HepG2 (cell line): Measurements from ENCODE around the gene WDR82. TPM values are rescaled to one million over a fixed set of nuclear protein-coding genes. Genes with fewer than 3 reads are reported as not detected.

Experiments
- ATAC-seq: fragments of 200-7000 bp; cut with Tn5 transposase; 3 replicates; pipeline ENCODE4 v1.9.1; 2020; ENCODE audit warnings: mild to moderate bottlenecking, moderate library complexity
- BruUV-seq: library from RNA; stranded (reverse); fragments of 400-500 nt; replicated peaks from 2 replicates; lab custom pipeline; 2021; lab: Mats Ljungman, UMichigan
- CTCF ChIA-PET: fragments of 300-600 bp; formaldehyde crosslinking; extraction: SDS; loops from one replicate; lab custom pipeline; 2021; ENCODE audit warnings: low total read pairs, inconsistent platforms, low intra/inter-chr PET ratio; lab: Yijun Ruan, JAX
- POLR2A ChIA-PET: fragments of 350-600 bp; sonication (Branson Sonifier 250); formaldehyde crosslinking; loops from one replicate; lab custom pipeline; 2020; ENCODE audit warnings: antibody characterized with exemption, inconsistent platforms; lab: Yijun Ruan, JAX
- DNase-seq: peaks from one replicate; pipeline ENCODE4 v3.0.0-alpha.2; 2015; ENCODE audit warnings: low spot score
- FAIRE-seq: peaks from 3 replicates; lab custom pipeline; 2011; peaks lifted over from hg19 to GRCh38; lab: Jason Lieb, UNC
- H2AFZ ChIP-seq: one replicate; pipeline ENCODE4 v1.6.1; 2011; ENCODE audit warnings: low read length, inconsistent platforms
- H3K27ac ChIP-seq: fragments of 300-600 bp; 3 replicates; pipeline ENCODE4 v1.8.0; 2011; ENCODE audit warnings: mixed run types, mild to moderate bottlenecking, mixed read lengths, low read length, inconsistent platforms; ENCODE audit not compliant: insufficient read depth; ENCODE audit errors: extremely low read length
- H3K27me3 ChIP-seq, 2 experiments: fragments of 200-600 bp in 1 of 2; 2 replicates in 1 of 2; 3 replicates in 1 of 2; pipeline versions ENCODE4 v1.6.0 to v1.8.0; 2011; ENCODE audit warnings: low read length in 2 of 2, mild to moderate bottlenecking in 2 of 2, moderate library complexity in 2 of 2, inconsistent platforms in 1 of 2; ENCODE audit not compliant: insufficient read depth in 2 of 2, control insufficient read depth in 1 of 2
- H3K36me3 ChIP-seq, 2 experiments: fragments of 200-600 bp in 1 of 2; replicated peaks in 1 of 2; 2 replicates in 1 of 2; 3 replicates in 1 of 2; pipeline versions ENCODE4 v1.5.1 to v1.8.0; 2011; ENCODE audit warnings: low read length in 2 of 2, inconsistent platforms in 1 of 2; ENCODE audit not compliant: insufficient read depth in 2 of 2, control insufficient read depth in 1 of 2
- H3K4me1 ChIP-seq: 2 replicates; pipeline ENCODE4 v1.5.1; 2012; ENCODE audit warnings: low read length, inconsistent platforms; ENCODE audit not compliant: insufficient read depth
- H3K4me2 ChIP-seq: 2 replicates; pipeline ENCODE4 v1.6.0; 2011; ENCODE audit warnings: low read depth, low read length, inconsistent platforms
- H3K4me3 ChIP-seq, 3 experiments: fragments of 200-600 bp in 1 of 3; sonication (generic), shearing (Covaris generic) in 1 of 3; replicated peaks in 1 of 3; 2 replicates each; pipeline ENCODE4 v1.5.1; 2011 to 2016; ENCODE audit warnings: low read length in 3 of 3, inconsistent platforms in 2 of 3, low read depth in 2 of 3, mild to moderate bottlenecking in 2 of 3, control low read depth in 1 of 3, mixed read lengths in 1 of 3; ENCODE audit not compliant: insufficient read depth in 1 of 3
- H3K79me2 ChIP-seq: one replicate; pipeline ENCODE4 v1.6.1; 2011; ENCODE audit warnings: low read length, inconsistent platforms; ENCODE audit not compliant: insufficient read depth
- H3K9ac ChIP-seq: 2 replicates; pipeline ENCODE4 v1.6.0; 2011; ENCODE audit warnings: mild to moderate bottlenecking, low read depth, low read length, inconsistent platforms; ENCODE audit not compliant: insufficient read depth
- H3K9me3 ChIP-seq: 2 replicates; pipeline ENCODE4 v1.5.1; 2012; ENCODE audit warnings: mild to moderate bottlenecking, low read length
- H4K20me1 ChIP-seq: 2 replicates; pipeline ENCODE4 v1.6.0; 2011; ENCODE audit warnings: inconsistent platforms, mild to moderate bottlenecking, low read length, moderate library complexity; ENCODE audit not compliant: insufficient read depth
- ARID5B ChIP-seq: IDR thresholded peaks from 2 replicates; pipeline ENCODE4 v1.4.0; 2020; ENCODE audit warnings: mild to moderate bottlenecking, missing genetic modification reagents
- ASH2L ChIP-seq: fragments of 300-600, 200-600 bp; sonication (generic); IDR thresholded peaks from 2 replicates; pipeline ENCODE4 v1.7.0; 2017; ENCODE audit warnings: low read depth, mild to moderate bottlenecking, moderate library complexity, mixed read lengths, low read length; ENCODE audit not compliant: insufficient read length
- ATF3 ChIP-seq: sonication (generic); formaldehyde crosslinking; IDR thresholded peaks from 2 replicates; pipeline ENCODE4 v1.4.0; 2020; ENCODE audit warnings: missing genetic modification reagents
- CSRNP1 ChIP-seq: sonication (generic); formaldehyde crosslinking; IDR thresholded peaks from 2 replicates; pipeline ENCODE4 v1.8.1; 2023; ENCODE audit warnings: mild to moderate bottlenecking, missing genetic modification reagents
- DMAP1 ChIP-seq: IDR thresholded peaks from 2 replicates; pipeline ENCODE4 v1.6.1; 2016
- ELF1 ChIP-seq: sonication (generic); formaldehyde crosslinking; IDR thresholded peaks from 2 replicates; pipeline ENCODE4 v1.4.0; 2020; ENCODE audit warnings: missing genetic modification reagents
- FOSL2 ChIP-seq: sonication (generic); formaldehyde crosslinking; IDR thresholded peaks from 2 replicates; pipeline ENCODE4 v1.4.0; 2020; ENCODE audit warnings: missing genetic modification reagents
- HBP1 ChIP-seq: IDR thresholded peaks from 2 replicates; pipeline ENCODE4 v1.6.1; 2016; ENCODE audit warnings: low read depth, control low read depth
- JUN ChIP-seq: sonication (generic); formaldehyde crosslinking; IDR thresholded peaks from 2 replicates; pipeline ENCODE4 v1.4.0; 2020; ENCODE audit warnings: mild to moderate bottlenecking, missing genetic modification reagents
- LCORL ChIP-seq, 2 experiments: fragments of 450-650 bp in 1 of 2; sonication (generic) in 1 of 2; formaldehyde crosslinking in 1 of 2; IDR thresholded peaks; 2 replicates each; pipeline versions ENCODE4 v1.5.0 to v1.6.1; 2017 to 2020; ENCODE audit warnings: antibody characterized with exemption in 1 of 2, missing genetic modification reagents in 1 of 2
- NBN ChIP-seq: fragments of 450-650 bp; conservative IDR thresholded peaks from 2 replicates; pipeline ENCODE4 v1.6.1; 2017
- SAFB2 ChIP-seq: sonication (generic); formaldehyde crosslinking; IDR thresholded peaks from 2 replicates; pipeline ENCODE4 v1.5.1; 2020; ENCODE audit warnings: missing genetic modification reagents, low read depth, mild to moderate bottlenecking, borderline replicate concordance
- ZFP41 ChIP-seq: sonication (generic); formaldehyde crosslinking; IDR thresholded peaks from 2 replicates; pipeline ENCODE4 v1.4.0; 2020; ENCODE audit warnings: mild to moderate bottlenecking, missing genetic modification reagents, borderline replicate concordance
- ZNF10 ChIP-seq: sonication (generic); formaldehyde crosslinking; IDR thresholded peaks from 2 replicates; pipeline ENCODE4 v1.4.0; 2020; ENCODE audit warnings: mild to moderate bottlenecking, low read depth, missing genetic modification reagents, borderline replicate concordance
- ZNF20 ChIP-seq: sonication (generic); formaldehyde crosslinking; IDR thresholded peaks from 2 replicates; pipeline ENCODE4 v1.4.0; 2020; ENCODE audit warnings: mild to moderate bottlenecking, moderate library complexity, missing genetic modification reagents
- ZNF615 ChIP-seq: sonication (generic); formaldehyde crosslinking; IDR thresholded peaks from 2 replicates; pipeline ENCODE4 v1.5.0; 2020; ENCODE audit warnings: mild to moderate bottlenecking, missing genetic modification reagents, borderline replicate concordance
- WGBS: methylation state at CpG from one replicate; pipeline ENCODE4 v1.1.6; 2017; ENCODE audit warnings: low lambda C conversion rate; 5-methylcytosine and 5-hydroxymethylcytosine counted together
- in situ Hi-C: cut with HindIII; loops from 2 replicates; pipeline ENCODE4 v1.10.0; 2017; ENCODE audit warnings: low pct_unique_long_range_greater_than_20kb; ENCODE audit not compliant: extremely low pct_ligation_motif_present
- intact Hi-C: fragments of 100-400 bp; cut with micrococcal nuclease; formaldehyde crosslinking; loops from one replicate; pipeline ENCODE4 v1.10.0; 2022; ENCODE audit not compliant: unreplicated experiment
- polyA plus RNA-seq, 8 experiments: library from polyadenylated mRNA; depleted of rRNA in 3 of 8; stranded (reverse) in 7 of 8; unstranded in 1 of 8; fragments of >200 nt; fragmentation: Illumina TruSeq in 4 of 8; extraction: Trizol in 4 of 8; gene quantifications; 2 replicates each; pipeline versions ENCODE4 v1.2.1 to v1.2.3, GENCODE V29; 2011 to 2016; ENCODE audit warnings: low read depth in 4 of 8, missing spikeins in 1 of 8, mixed read lengths in 1 of 8; ENCODE audit not compliant: insufficient read depth in 1 of 8
- total RNA-seq, 5 experiments: library from RNA; depleted of rRNA; stranded (reverse); fragments of >200 nt; fragmentation: Illumina TruSeq; extraction: Trizol; gene quantifications; 2 replicates each; pipeline ENCODE4 v1.2.3, GENCODE V29; 2016; ENCODE audit warnings: low read depth in 1 of 5

WDR82 gene
- total and polyA plus RNA-seq, 2 of the 13 experiments (the other 11 are each of a cell fraction or from before 2014, with no cell fraction given), result 39.1 to 59.5 TPM

GRCh38 chr3:52291508-52292181, 13.2 kb upstream of the WDR82 start:
- FAIRE-seq (peak; percentile 83), ATAC-seq (no peak), DNase-seq (no peak)
- H3K36me3 ChIP-seq, result peaks cover 11 to 22% of the 10 kb centered on the region in 2 experiments; a peak in 4 of 5 replicates
- H2AFZ ChIP-seq, result no peak overlapping the region
- intact Hi-C loops (loop anchor here (1.0 to 5.0 kb wide), 5 partner anchors 21 to 153 kb away; partner anchors contain the start of gene SEMA3G), in situ Hi-C loops (loop anchor here (5.0 kb wide), 2 partner anchors 56 to 96 kb away; no protein-coding TSS in a partner anchor)
- H3K79me2 ChIP-seq, result peaks cover 28% of the 10 kb centered on the region
- BruUV-seq, result no TSS peak
- H3K9me3 ChIP-seq, result no peaks in the 10 kb centered on the region
- peak overlapping the region; percentile 97 for H3K4me2 ChIP-seq
- H4K20me1 ChIP-seq, result peaks cover 33% of the 10 kb centered on the region
- H3K4me1 ChIP-seq, result peaks cover 42% of the 10 kb centered on the region
- no peaks in the 10 kb centered on the region; a peak in 1 of 5 replicates for H3K27me3 ChIP-seq
- POLR2A ChIA-PET, result interaction anchor here (1.3 to 9.0 kb wide), 6 partner anchors 8 to 55 kb away, joined by 3 to 165 read pairs (median 61); partner anchors contain the start of genes TWF2 and WDR82
- no peak overlapping the region for H3K27ac ChIP-seq
- peak overlapping the region; percentile 78 to 97 (median 85); a peak in 5 of 6 replicates for H3K4me3 ChIP-seq
- CTCF ChIA-PET, result interaction anchor here (1.7 to 3.8 kb wide), 2 partner anchors 48 to 93 kb away, joined by 5 to 49 read pairs; no protein-coding TSS in a partner anchor
- WGBS, result 62% methylated on average over 7 of the region's 7 CpGs
- peak overlapping the region; percentile 99 for H3K9ac ChIP-seq
- TF ChIP-seq ASH2L (no peak), DMAP1 (CRISPR knock-in tag) (no peak), SAFB2 (CRISPR knock-in tag) (no peak), CSRNP1 (no peak), ATF3 (CRISPR knock-in tag) (no peak), ZFP41 (CRISPR knock-in tag) (0 out of 2 replicates have a peak, but pooled peaks have one; percentile 20), JUN (CRISPR knock-in tag) (no peak), NBN (no peak), ARID5B (CRISPR knock-in tag) (no peak), ZNF615 (no peak), ZNF20 (CRISPR knock-in tag) (no peak), HBP1 (CRISPR knock-in tag) (no peak), ELF1 (no peak), ZNF10 (CRISPR knock-in tag) (no peak), LCORL (IDR thresholded peaks at IDR 0.05) (no peak), LCORL (CRISPR knock-in tag; IDR thresholded peaks at IDR 0.05) (no peak), FOSL2 (CRISPR knock-in tag) (0 out of 2 replicates have a peak, but pooled peaks have one; percentile 11)
